ENCODE measurements around the gene OSBPL5.
"Not testable (repeated sequence)": the region's sequence is repeated elsewhere in the genome, so short reads cannot be mapped to it uniquely, and the experiment has no call there.

The OSBPL5 gene

GRCh38 chr11:3120071-3120792 lies 44.9 kb downstream of the OSBPL5 start:
- DNase-seq: peak; percentile 10

GRCh38 chr11:3119141-3119821 lies 45.8 kb downstream of the OSBPL5 start:
- DNase-seq: peak; percentile 12

GRCh38 chr11:3115321-3115720 lies 49.8 kb downstream of the OSBPL5 start:
- DNase-seq: no peak

GRCh38 chr11:3113661-3114060 lies 51.4 kb downstream of the OSBPL5 start:
- not testable (repeated sequence) for DNase-seq

DNA sequence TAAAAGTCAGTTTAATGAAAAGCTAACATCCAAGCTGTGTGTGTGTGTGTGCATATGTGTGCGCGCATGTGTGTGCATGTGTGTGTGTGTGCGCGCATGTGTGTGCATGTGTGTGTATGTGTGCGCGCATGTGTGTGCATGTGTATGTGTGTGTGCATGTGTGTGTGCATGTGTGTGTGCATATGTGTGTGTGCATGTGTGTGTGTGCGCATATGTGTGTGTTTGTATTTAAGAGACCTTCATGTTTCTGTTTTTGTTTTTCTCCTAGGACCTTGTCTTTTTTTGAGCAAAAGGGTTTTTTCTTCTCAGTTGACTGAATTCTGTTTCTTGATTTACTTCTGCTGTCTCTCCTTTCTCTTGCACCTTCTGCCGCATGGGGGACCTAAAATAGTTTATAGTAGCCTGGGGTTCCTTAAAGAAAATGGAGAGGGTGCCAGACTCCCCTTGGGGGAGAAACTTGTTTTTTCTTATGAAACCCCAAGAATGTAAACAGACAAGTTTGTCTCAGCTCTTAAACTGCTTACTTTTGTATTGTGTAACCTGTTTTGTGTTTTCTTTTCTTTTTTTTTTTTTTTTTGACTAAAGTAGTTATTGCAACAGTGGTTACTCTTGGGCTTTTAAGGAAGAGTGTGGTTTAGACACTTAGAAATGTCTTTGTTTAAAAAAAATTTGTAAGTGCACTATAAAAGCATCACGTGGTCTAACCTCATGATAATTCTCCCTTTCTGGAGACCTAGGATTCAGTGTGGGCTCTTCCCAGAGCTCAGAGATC lies 53.0 kb downstream of the OSBPL5 start:
- no peak for DNase-seq

DNA sequence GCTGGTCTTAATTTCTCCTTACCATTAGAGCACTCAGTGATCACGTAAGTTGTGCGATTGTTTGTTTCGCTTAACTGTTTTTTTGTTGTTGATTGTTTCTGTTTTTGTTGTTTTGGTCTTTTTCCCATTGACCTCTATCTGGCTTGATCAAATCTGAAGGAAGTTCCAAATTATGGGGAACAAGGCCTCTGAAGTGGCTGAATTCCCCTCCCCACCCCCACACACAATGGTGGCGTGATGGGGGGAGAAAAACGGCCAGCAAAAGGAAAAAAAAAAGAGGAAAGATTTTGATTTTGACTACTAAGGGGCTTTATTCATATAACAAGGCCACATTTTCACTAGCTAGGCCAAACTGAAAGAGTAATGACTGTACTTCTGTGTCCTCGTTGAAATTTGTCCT lies 53.6 kb downstream of the OSBPL5 start:
- no peak for DNase-seq

DNA sequence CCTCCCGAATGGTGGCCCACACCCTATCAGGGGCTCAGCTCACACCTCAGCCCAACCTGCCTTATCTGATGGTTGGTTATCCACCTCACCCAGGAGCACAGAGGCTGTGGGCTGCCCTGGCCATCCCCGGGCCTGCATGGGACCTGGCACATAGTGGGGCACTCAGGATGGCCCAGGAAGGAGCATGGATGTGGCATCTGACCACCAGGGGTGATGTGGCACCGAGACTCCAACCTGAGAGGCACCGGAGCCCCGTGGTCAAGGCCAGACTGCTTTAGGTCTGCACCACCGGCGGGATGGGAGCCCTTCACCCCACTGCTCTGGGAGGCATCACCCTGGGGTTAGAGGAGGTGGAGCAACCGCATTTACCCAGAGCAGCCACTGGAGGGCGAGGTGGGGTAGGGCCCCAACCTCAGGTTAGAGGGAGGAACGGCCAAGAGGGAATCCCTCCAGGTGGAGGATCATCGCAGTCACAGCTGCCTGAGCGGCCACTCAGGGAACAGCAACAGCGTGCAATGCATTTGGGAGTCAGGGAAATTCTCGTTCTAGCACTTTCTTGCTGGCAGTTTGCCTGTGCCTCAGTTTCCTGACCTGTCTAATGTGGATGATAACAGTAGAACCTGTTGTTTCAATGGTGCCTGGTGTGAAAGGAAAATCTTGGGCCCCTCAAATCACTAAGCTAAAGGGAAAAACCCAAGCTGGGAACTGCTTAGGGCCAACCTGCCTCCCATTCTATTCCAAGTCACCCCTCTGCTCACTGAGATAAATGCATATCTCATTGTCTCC lies 55.0 kb downstream of the OSBPL5 start:
- peak; percentile 41 for DNase-seq

- DNase-seq: no peak
Observed at GRCh38 chr11:3109434-3109833, 55.7 kb downstream of the OSBPL5 start.

- peak; percentile 13 for DNase-seq
Observed at GRCh38 chr11:3108183-3108721, 56.9 kb downstream of the OSBPL5 start.

DNA sequence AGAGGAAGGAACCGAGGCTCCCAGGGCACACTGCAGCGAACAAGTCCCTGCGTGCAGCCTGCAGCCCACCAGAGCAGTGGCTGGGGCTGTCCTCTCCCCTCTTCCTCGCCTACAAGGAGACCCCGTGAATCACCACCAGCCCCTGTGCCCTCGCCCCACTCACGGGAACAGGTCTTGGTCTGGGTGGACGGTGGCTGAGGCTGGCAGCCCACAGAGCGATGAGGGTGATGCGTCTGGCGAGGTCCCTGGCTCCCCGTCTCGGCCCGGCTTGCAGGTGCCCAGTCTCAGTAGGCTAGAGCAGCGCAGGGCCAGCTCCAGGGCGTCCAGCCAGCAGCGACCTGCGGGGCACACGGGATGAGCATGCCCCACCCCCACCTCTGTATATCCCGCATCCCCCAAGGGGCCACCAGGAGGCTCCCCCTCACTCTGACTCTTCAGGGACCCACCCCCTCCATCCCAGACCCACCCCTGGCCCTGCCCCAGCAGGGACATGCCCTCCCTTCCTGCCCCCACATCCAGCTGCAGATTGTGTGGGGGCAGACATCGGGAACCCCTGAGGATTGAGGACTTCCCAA lies 57.4 kb downstream of the OSBPL5 start:
- DNase-seq: peak; percentile 6

GRCh38 chr11:3106736-3107524 lies 58.2 kb downstream of the OSBPL5 start:
- DNase-seq: peak; percentile 12

DNA sequence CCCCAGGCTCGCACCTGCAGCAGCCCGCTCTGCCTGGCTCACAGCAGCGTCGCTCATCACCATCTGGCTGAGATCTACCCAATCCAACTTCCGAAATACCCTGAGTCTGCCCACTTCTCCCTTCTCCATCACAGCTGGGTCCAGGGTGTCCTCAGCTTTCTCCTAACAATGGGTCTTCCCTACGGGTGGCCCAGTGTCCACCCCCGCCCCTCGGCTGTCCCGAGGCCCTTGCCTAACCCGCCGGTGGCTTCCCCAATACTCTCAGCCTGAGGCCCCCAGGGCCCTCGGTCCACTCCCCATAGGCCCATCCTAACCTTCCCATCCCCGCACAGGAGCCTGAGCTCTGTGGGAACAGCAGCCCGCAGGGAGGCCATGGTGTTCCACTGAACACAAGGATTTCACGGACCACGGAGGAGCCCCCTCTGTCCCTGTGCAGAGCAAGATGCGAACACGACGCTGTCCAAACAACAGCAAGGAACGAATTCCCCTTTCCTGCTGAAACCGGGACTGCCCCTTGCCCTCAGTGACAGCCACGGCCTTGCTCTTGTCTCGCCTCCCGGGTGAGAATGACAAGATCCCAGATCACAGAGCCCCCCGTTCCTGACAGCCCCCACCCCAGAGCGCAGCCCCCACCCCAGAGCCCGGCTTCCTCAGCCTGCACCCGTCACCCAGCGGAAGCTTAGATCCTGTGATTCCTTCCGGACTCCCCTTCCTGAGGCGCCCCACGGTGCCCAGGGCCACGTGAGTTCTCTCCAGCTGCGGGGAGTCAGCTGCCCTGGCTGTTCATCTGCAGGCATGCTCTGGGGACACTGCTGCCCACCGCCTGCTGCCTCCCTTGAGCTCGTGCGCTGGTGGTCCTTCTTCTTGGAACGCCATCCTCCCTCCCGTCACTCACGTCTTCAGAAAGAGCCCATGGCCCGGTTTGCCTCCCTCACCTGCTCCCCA lies 59.0 kb downstream of the OSBPL5 start:
- DNase-seq: peak; percentile 11

GRCh38 chr11:3104961-3105790 lies 59.9 kb downstream of the OSBPL5 start:
- no peak for DNase-seq

- DNase-seq: no peak
Observed at GRCh38 chr11:3104051-3104714, 60.9 kb downstream of the OSBPL5 start.

- DNase-seq: no peak
Observed at GRCh38 chr11:3103076-3103475, 62.0 kb downstream of the OSBPL5 start.

GRCh38 chr11:3102641-3102921 lies 62.5 kb downstream of the OSBPL5 start:
- DNase-seq: no peak

DNA sequence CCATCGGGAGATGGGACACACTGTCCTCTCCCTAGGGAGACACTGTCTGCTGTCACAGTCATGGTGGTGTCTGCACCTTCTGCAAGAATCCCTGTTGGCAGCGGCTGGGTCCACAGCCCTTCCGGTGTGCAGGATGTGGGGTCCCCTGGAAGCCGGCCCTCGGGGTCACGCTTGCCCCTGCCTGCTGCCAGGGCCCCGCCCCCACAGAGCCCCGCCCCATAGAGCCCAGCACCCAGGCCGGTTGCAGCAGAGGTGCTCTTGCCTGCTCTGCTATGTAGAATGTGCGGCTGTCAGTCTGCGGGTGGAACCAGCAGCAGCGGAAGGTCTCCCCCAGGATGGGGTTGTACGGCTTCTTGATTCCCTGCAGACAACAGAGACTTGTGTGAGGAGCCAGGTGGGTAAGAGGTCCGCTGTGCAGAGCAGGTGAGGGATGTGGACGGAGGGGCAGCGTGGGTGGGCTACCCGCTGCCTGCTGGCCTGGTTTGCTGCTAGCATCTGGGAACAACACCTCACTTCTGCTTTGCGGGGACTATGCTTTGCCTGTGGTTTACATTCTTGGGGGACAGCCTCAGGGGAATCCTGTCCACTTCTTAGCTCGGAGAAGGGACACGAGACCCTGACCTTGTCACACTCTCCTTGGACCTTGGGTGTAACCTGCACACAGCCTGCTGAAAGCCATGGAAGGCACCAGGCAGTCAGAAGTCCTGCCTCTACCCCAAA lies 63.0 kb downstream of the OSBPL5 start:
- DNase-seq: no peak

GRCh38 chr11:3099178-3099577 lies 65.9 kb downstream of the OSBPL5 start:
- no peak for DNase-seq

All from activated T-cell treated with anti-CD3 and anti-CD28 coated beads, Interleukin-2, amount 50 U/mL, for 1 hour (primary cell).